ENCODE measurements around the gene DNHD1. TPM values are rescaled to one million over a fixed set of nuclear protein-coding genes. Genes with fewer than 3 reads are reported as not detected.

Gene DNHD1, protein sequence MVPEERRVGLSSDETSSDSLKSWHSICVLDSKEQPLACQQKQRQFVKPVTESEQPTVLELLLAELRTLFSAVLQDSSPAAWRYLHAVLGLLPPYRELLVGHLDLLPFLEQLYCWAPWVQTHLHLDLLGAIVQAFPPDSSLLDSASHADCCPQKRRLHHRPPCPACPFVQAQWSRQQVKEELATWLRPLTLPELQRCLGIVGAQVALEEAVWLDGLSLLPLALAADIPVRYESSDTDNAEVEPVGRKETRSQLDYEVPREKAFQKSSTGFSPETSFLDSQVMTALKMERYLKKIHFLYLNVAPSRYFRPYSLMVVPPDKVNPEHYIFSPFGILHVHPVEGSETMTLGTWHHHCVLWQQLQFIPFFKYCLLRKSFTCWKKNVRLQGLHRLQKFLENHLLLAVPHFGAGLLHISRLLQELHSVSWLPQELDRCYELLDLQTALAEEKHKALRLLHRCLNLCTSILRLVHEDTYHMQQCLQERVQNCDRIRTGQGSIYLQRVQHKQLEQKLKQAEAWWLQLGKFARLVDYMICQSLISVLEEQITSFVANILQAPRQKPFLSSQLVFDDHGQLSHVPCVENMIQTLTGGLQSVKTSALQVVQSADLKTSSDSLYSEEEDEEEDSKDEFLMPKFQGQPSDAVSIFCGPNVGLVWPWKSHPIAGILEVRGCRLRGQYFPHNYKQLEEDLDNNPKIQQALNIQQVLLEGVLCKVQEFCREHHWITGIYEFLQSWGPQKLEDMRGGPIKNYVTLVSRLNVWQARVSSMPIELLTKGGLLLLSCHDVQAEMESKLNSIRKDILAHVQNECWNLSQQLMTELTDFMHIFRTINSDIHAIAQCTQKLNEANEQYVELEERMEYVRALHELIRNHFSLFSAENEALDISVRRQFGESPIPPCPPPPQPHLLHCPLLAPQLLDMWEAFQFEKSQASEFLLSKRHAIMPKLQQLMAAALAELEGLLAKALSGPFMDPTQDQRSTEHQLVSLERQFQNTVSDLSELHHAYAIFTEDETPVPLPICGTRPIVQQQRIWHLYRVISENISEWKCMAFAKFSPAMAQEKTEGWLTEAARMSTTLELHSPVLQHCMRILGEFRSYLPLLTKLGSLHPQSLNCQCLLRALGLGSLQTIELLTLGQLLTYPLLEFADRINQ (N-terminal part only)
- total RNA-seq = 1 to 10 TPM; 1.9 to 4.3 (median 3.2) TPM
- 10 to 100 TPM in 1 of 2 donors, 1 to 10 TPM in 1; 9.5 to 11.2 TPM for polyA plus RNA-seq

DNA sequence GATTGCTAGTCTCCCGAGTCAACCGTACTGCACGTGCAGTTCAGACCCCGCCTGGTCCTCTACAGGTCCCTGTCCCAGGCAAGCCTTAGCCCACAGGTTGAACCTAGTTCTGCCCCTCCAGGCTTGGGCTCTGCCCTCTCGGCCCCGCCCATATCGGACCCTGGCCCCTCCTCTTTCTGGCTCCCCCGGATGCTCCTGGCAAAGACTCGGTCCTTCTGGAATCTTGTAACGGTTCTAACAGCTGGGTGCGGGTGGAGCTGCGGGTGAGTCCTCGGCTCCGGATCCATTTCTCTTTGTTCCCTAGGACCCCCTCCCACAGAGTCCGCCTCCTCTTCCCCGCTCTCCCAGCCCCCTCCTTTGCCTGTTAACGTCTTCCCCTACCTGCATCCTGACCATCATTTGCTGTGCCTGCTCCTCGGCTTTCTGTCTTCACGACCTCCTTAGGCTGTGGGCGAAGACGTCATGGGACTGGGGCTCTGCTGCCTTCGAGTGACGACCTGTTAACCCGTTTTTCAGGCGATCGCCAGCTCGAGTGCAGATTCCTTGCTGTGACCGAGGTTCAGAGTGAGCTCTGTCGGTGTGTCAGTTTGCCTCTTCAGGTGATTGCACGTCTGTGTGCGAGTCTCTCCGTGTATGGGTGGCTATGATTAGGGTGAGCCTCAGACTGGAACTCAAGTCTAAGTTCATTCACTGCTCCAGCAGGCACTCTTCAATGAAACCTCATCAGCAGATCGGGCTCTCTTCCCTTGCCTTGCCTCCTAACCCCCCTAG is at the start of gene DNHD1:
DNHD1 (plus strand) TSS at position 212 of the 771 bp plus-strand sequence. CDS start 936 bp downstream, outside the sequence.
- no peak within 1 kb of the TSS for H3K27ac ChIP-seq
- ATAC-seq = no peak

DNA sequence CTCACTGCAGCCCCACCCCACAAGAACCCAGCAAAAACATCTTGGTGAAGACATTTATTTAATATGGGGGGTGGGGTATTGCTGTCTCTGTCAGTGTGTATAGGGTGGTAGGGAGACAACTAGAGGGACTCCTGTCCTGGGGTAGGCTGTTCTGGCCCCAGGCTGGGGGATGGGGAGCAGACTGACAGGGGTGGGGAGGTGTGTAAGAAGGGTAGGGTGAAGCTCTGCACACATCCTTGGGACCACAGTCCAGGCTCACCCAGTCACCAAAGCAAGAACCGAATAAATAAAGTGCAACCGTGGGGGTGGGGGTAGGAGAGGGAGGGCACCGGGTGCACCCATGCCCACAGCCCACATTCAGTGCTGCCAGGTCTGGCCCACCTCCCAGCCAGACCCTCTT is 48.5 kb upstream of the DNHD1 start:
- TF ChIP-seq, protein P1, sequence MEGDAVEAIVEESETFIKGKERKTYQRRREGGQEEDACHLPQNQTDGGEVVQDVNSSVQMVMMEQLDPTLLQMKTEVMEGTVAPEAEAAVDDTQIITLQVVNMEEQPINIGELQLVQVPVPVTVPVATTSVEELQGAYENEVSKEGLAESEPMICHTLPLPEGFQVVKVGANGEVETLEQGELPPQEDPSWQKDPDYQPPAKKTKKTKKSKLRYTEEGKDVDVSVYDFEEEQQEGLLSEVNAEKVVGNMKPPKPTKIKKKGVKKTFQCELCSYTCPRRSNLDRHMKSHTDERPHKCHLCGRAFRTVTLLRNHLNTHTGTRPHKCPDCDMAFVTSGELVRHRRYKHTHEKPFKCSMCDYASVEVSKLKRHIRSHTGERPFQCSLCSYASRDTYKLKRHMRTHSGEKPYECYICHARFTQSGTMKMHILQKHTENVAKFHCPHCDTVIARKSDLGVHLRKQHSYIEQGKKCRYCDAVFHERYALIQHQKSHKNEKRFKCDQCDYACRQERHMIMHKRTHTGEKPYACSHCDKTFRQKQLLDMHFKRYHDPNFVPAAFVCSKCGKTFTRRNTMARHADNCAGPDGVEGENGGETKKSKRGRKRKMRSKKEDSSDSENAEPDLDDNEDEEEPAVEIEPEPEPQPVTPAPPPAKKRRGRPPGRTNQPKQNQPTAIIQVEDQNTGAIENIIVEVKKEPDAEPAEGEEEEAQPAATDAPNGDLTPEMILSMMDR (IDR thresholded peaks at IDR 0.05) = no peak
- no peak for FAIRE-seq

More for the DNA sequence above, at the start of gene DNHD1:
- no peaks in the 10 kb centered on the region for H3K4me1 ChIP-seq
- H3K36me3 ChIP-seq = peaks cover 0 to 4% (median 0%) of the 10 kb centered on the region in 3 donors
- TF ChIP-seq, protein P1 (IDR thresholded peaks at IDR 0.05) = no peak
- DNase-seq (no peak), FAIRE-seq (no peak)
- intact Hi-C loops (cut with DNase I) = no loop called here
- no peak within 1 kb of the TSS for H3K4me3 ChIP-seq
- H3K27me3 ChIP-seq = no peaks in the 10 kb centered on the region
- WGBS, 2 donors = 68 to 70% methylated on average over 33 of the region's 33 CpGs
- no peaks in the 10 kb centered on the region for H3K9me3 ChIP-seq

DNA sequence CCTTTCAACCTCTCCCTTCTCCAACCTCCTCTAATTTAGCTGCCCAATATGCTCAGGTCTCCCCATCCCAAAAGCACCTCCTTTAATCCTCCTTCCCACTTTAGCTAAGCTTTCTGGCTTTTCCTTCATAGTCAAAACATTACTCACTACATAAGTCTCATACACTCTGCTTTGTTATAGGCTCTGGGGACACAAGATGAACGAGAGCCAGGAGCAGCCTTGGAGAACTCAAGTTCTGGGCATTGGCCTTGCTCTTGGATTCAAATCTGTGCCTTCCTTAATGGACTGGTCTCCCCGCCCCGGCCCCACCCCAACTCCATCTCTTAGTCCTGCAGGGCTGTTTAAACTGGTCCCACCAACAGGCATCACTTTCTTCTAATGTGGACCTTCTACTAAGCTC is 44.9 kb upstream of the DNHD1 start:
- Histone ChIP-seq H3K9me3 (no peaks in the 10 kb centered on the region), H3K27ac (no peak overlapping the region), H3K36me3 (peaks cover 0 to 34% (median 9%) of the 10 kb centered on the region in 3 donors), H3K4me1 (no peaks in the 10 kb centered on the region), H3K27me3 (no peaks in the 10 kb centered on the region), H3K4me3 (no peak overlapping the region)
- 78 to 84% methylated on average over 3 of the region's 3 CpGs for WGBS, 2 donors
- no peak for DNase-seq
- FAIRE-seq = no peak
- TF ChIP-seq, protein P1 (IDR thresholded peaks at IDR 0.05) = no peak
- intact Hi-C loops (cut with DNase I) = no loop called here
- no peak for ATAC-seq

More for the DNA sequence above, 48.5 kb upstream of the DNHD1 start:
- no peak for ATAC-seq
- Histone ChIP-seq H3K4me3 (no peak overlapping the region), H3K27me3 (no peaks in the 10 kb centered on the region), H3K4me1 (no peaks in the 10 kb centered on the region), H3K36me3 (peaks cover 0 to 10% (median 4%) of the 10 kb centered on the region in 3 donors), H3K27ac (no peak overlapping the region), H3K9me3 (no peaks in the 10 kb centered on the region)
- DNase-seq = no peak
- WGBS, 2 donors = 64 to 78% methylated on average over 3 of the region's 3 CpGs
- intact Hi-C loops (cut with DNase I) = loop anchor here in 1 of 3 donors (10.0 kb wide), 1 partner anchor 74 kb away; no protein-coding TSS in a partner anchor

DNA sequence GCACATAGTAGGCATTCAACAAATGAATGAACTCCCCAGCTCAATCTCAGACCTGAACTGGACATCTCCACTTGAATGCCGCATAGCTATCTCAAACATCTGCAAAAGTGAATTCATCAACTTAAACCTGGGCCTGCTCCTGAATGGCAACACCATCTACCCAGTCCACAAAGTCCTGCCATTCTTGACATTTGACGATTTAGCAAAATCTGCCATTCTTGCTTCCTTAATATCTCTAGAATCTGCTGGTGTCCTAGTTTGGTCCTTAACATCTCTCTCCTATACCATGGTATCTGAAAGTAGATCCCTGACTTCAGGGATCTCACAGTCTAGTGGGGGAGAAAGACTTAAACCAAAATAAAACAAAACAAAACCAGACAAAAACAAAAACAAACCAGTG is 43.9 kb upstream of the DNHD1 start:
- TF ChIP-seq, protein P1 (IDR thresholded peaks at IDR 0.05) = no peak
- intact Hi-C loops (cut with DNase I) = no loop called here
- WGBS, 2 donors = 85 to 86% methylated on average over 2 of the region's 2 CpGs
- no peaks in the 10 kb centered on the region for H3K27me3 ChIP-seq
- no peak overlapping the region for H3K27ac ChIP-seq
- FAIRE-seq (no peak), ATAC-seq (no peak), DNase-seq (no peak)
- H3K4me3 ChIP-seq = no peak overlapping the region
- H3K36me3 ChIP-seq = peaks cover 0 to 36% (median 9%) of the 10 kb centered on the region in 3 donors
- H3K4me1 ChIP-seq = no peaks in the 10 kb centered on the region
- no peaks in the 10 kb centered on the region for H3K9me3 ChIP-seq
